Stimulated activated CD8-positive, alpha-beta memory T cell treated with anti-CD3 and anti-CD28 coated beads, Interleukin-4, amount 100 ng/mL, for 1 hour (primary cell): ENCODE results near the gene JAG2.

Experiments used
- DNase-seq, 2 donors: peaks; one replicate each; pipeline ENCODE4 v3.0.0-alpha.2; 2020; ENCODE audit warnings: low read depth in 2 of 2, low spot score in 1 of 2

The JAG2 gene

DNA sequence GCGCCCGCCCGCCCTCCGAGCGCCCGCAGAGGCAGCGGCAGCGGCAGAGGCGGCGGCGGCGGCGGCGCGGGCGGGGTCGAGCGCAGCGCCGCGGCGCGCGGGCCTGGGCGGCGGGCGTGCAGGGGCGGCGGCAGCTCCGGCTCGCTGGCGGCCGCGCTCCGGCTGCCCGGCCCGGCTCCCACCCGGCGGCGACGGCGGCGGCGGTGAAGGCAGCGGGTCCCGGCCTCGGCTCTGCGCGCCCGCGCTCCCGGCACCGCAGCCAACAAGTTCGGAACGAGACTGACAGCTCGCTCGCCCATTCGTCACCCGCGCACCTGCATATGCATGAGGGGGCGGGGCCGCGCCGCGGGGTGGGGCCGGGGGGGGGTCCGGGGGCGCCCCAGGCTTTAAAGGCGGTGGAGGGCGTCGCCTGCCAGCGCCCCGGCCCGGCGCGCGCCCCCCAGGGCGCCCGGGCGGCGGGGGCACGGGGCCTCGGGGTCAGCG, at the start of gene JAG2:
TSS of gene JAG2 (minus strand) at position 281 of the 483 bp plus-strand sequence. CDS start 356 bp downstream, outside the sequence.
- DNase-seq = no peak

DNA sequence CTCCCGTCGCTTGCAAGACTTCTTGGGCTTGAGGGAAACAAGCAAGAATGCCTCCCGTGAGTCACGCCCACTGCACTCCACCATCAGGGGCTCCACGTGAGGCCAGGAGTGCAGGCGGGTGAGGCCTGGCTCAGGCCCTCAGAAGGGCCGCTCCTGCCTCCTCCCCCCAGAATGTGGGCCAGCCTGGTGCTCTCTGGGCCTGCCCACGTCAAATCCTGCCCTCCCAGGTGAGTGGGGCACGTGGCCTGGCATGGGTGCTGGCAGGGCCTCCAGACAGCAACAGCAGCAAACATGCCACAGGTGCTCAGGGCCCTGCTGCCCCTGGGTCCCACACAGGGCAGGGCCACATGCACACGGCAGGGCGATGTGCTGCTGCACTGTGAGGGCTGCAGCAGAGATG, 49.2 kb upstream of the JAG2 start:
- no peak for DNase-seq

DNA sequence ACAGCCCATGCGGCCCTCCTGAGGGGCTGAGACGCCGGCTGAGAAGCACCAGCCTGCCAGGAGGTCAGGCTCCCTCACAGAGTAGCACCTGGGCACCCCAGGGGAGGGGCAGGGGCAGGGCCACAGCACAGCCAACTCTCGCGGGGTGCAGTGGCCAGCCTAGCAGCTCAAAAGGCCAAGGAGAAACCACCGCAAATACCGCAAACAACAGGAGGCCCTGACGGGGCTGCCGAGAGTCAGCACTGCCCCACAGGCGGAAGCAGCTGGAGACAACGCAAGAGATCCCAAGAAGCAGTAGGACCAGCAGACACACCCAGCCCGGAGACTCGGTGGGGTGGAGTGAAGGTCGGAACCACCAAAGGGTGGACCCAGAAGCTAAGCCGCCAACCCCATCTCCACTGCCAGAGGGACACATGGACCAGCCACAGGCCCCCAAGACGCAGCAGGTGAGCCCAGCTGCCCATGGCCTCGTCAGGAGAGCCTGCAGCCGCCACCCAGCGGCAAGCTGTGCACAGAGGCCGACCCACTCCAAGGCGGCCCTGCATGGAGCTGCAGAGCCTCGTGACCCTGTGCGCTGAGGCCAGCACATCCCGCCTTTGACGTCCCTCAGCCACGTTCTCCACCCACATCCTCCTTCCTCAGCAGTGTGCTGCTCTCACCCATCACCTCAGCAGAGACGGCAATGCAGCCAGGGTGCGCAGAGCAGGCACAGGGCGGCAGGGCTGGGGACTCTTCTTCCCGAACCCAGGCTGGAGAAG, 48.1 kb upstream of the JAG2 start:
- DNase-seq = no peak

DNA sequence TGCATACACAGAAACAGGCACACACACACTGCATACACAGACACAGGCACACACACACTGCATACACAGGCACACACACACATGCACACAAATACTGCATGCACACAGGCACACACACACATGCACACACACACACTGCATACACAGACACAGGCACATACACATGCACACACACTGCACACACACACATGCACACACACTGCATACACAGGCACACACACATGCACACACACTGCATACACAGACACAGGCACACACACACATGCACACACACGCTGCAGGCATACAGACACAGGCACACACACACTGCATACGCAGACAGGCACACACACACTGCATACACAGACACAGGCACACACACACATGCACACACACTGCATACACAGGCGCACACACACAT, 47.0 kb upstream of the JAG2 start:
- DNase-seq = no peak

DNA sequence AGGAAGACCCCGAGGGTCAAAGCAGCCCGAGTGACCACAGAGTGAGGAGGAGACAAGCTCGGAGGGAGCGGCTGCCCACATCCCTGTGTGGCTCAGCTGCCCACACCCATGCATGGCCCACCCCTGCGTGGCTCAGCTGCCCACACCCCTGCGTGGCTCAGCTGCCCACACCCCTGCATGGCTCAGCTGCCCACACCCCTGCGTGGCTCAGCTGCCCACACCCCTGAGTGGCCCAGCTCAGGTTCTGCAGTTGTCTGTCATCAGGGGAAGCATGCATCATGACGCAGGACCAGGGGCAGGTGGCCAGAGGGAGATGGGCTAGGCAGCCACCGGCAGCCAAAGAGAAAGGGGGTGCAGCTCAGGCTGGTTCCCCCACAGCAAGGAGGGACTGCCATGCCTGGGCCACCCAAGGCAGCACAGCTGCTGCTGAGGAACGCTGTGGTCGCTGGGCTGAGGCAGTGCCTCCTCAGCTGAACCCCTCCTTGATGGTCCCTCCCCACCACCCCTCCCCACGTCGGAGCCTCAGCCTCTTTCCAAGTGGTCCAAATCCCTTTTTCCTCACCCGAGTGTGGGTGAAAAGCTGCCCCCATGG, 45.8 kb upstream of the JAG2 start:
- no peak for DNase-seq

DNA sequence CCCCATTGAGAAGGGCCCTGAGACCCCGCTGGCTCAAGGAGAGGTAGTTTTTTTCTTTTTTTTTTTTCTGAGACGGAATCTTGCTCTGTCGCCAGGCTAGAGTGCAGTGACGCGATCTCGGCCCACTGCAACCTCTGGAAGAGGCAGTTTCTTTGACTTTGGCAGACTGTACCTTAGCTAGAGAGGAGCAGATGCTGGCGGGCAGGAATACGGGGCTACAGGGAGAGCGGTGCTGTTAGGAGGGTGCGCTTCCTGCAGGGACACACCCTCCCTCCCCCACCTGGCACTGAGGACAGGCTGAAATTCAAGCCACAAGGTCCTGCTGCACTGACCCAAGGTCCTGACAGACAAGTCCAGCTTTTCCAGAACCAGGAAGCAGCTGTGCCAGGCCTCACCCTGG, 44.8 kb upstream of the JAG2 start:
- no peak for DNase-seq

DNA sequence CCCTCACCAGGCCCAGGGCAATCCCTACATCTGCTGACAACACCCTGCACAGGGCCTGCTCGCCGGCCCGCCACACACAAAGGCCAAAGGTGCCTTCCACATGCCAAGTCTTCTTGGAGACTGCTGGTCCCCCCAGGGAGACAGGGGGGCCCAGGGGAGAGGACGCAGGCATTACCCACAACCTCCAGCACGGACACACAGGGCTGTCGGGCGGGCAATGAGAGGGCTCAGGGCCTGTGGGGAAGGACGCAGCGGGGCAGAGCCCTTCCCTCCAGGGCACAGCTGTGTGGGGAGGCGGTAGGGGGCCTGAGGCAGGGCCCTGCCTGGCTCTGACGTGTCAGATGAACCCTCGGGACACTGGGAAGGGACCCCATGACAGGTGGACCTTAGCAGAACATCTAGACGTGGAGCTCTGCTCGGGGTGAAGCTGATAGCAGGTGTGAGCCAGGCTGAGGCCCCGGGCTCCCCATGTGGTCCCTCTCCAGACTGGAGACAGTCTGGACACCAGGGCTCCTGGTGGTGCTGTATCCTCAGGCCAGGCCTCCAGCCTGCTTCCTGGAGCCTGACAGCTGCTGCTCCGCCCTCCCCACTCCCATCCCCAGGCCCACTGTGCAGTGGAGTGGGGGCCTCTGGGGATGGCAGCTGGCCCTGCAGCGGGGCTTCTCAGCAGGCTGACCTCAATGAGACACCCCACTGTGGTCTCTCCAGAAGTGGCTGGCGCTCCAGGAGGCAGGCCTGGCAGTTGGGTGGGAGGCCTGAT, 44.1 kb upstream of the JAG2 start:
- DNase-seq = no peak

DNA sequence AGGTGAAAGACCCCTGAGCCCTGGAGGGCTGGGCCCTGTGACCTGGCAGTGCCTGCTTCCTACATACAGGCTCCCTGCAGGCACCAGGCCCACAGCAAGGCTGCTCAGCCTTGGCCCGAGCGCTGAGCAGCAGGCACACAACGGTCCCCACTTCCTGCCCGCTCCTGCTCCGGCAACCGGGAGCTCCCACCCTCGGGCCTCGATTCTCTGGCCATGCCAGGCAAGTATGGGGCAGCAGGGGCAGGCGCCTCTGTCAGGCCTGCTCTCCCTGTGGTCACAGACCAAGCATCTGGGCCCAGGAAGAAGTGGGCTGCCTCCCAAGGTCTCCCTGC, 43.1 kb upstream of the JAG2 start:
- DNase-seq = no peak

DNA sequence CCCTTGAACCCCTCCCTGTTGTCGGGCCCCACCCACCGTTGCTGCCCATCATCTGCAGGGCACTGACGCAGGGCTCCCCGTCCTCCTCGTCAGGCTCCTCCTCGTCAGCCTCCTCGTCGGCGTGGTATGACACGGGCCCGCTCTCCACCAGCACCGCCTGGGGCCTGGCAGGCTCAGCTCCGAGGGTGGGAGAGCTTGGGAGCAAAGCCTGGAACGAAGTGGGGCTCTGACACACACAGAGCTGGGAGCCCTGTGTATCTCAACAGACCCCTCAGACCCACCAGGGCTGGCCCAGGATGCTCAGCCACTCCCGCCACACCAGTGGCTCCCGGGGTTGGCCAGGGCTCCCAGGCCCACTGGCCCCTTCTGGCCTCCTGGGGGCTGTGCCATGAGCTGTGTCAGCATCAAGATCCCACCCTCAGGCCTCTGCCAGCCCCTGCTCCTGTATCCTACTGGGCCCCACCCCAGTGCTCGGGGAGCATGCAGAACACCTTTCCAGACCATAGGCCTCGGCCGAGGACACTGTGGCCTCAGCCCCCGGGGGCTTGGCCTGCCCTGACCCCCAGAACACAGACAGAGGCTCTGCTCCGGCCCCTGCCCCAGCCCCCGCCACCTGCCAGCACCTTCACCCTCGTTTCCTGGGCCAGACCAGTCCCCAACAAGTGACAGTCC, 42.6 kb upstream of the JAG2 start:
- DNase-seq = no peak

DNA sequence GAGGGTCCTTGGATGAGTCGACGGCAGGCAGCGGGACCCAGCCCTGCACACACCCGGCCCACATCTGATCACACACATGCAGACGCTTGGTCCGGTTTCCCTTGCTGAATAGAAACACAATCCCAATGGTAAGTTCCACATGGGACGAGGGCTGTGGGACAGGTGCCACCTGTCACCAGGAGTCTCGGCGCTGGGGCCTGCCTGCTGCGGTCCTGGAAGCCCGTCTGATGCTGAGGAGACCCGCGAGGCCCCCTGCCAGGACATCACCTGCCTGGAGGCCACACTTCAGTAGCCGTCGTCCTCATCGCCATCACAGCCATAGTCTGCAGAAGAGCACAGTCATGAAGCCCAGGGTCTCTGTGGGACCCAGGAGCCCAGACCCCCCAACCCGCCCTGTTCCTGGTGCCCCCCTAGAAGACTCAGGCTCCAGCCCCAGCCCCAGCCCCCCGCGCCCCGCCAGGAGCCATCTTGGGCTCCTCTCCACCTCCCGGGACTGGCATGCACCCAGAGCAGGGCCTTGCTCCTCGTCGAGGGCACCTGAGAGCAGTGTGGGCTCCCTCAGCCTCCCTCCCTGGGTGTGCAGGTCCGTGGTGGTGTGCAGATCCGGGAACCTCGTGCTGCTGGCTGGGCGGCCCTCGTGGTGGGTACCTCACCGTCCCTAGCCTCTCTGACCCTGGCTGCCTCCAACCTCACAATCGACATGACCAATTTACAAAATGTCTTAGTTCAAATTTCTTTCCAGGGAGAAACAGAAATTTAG, 41.9 kb upstream of the JAG2 start:
- no peak for DNase-seq

DNA sequence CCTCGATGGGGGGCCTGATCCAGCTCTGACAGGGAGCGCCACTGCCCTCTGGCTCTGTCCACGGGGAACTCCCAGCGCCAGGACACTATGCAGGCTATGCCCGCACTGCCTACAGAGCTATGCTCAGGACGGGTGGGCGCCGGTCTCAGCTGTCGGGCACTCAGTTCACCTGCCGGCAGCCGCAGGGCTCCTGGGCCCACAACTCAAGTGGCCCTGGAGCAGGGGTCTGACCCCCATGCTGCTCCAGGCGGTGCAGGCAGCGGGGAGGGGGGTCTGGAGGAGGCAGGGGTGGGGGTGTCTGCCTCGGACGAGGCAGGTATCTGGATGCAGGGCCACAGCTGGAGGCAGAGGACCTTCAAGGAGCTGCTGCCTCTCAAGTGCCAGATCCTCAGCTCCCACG, 41.1 kb upstream of the JAG2 start:
- no peak for DNase-seq

DNA sequence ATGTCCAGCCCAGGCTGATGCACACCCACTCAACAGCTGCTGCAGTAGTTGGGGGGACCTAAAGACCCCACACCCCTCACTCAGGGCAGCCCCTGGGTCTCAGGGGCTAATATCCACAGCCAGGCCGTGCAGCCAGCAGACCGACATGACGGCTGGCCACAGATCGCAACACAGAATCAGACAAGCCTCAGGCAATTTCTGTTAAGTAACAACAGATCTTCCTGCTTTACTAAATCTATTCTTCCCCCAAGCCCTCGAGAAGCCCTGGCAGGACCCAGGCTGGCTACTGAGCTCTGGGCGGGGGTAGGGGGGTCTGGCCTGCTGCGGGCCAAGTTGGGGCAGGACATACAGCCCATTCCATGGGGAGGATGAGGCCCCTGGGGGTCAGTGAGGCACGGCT, 40.5 kb upstream of the JAG2 start:
- no peak for DNase-seq

DNA sequence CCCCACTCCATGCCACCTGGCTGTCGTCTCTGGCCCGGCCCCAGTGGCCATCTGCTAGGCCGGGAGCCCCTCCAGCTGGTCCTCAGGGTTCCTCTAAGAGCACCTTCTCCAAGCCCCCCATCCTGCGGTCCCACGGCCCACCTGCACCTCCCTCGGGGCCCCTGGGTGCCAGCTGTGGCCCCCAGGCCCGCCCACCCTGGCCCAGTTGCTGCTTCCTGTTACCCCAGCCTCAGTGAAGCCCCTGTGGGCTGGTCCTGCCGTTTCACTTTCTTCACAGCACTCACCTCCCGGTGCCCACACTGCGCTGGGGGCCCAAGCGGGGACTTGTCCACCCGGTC, 40.1 kb upstream of the JAG2 start:
- no peak for DNase-seq

DNA sequence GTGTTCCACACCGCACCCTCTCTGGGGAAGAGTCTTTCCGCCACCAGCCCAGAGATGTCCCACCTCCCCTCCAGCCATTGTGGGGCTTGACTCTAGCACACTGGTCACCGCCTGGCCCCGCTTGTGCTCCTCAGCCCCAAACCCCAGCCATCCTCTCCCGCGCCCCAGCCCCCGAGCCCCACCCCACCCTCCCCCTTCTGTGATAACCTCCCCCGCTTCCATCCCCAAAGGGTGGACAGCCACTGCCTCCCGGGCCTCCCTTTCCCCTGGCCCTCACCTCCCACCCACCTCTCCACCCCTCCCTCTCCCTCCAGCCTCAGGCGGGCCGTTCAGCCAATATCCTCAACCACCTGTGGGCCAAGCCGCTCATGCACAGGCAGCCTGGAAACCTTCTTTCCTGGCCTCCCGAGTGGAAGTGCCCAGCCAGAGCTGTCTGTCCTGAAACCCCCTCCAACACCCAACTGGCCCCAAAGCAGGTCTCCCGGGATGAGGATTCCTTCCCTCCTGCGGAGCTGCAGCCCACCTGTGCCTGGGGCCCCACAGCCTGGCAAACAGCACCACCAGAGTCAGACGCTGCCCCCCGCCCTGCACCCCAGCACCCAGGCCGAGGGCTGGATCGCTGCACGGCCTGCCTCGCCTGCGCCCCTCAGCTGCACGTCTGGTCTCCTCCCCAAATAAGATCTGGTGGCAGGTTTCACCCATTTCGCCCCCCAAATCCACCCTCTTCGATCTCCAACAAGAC, 39.6 kb upstream of the JAG2 start:
- no peak for DNase-seq

DNA sequence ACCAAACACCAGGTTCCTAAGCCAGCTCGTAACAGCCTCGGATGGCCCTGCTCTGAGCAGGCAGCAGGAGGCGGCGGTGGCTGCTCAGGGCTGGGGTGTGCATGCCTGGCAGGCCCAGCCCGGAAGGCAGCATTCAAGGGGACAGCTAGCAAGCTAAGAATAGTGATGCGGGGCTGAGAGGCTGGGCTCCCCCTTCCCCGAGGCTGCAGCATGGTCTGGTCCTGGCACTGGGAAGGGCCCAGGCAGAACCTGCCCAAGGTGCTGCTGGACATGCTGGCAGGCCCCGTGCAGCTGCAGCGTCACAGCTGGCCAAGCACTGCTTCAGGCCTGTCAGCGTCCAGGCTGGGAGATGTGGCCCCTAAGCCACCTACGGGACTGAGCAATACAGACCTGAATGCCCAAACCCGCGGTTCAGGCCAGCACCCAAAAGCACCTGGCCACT, 38.9 kb upstream of the JAG2 start:
- DNase-seq = no peak

DNA sequence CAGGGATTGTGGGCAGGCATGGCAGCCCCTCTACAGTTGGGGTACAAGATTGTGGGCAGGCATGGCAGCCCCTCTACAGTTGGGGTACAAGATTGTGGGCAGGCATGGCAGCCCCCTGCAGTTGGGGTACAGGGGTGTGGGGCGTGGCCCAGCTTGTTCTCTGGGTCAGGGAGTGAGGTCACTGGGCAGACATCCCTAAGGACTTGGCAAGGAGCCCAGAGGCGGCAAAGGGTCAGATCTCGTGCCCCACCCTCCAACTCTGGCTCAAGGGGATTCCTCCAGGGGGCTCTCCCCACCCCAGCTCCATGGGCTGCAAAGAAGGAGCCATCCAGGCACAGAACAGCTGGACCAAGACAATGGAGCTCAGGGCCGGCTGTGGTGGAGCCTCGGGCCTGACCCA, 38.3 kb upstream of the JAG2 start:
- DNase-seq = no peak

DNA sequence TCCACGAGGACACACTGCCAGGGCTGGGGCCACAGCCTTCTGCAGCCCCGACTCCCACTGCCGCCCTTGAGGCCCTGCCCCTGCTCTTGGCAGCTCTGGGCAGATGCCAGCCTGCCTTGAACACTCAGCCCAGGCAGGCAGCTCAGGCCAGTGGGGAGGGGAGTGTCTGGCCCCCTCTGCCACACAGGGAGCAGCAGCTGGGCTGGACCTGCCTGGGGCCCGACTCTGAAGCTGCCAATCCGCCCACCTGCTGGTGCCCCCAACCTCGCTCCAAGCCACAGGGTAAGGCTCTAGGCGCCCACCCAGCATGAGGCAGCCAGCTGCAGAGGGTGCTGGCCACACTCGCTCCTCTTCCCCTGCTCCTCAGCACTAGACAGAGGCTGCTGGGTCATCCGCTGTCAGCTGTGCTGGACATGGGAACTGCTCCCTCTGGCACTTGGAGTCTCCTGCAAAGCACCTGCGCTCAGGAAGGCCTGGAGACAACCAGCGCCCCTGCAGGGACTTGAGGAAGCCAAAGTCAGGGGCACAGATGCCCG, 37.2 kb upstream of the JAG2 start:
- no peak for DNase-seq

DNA sequence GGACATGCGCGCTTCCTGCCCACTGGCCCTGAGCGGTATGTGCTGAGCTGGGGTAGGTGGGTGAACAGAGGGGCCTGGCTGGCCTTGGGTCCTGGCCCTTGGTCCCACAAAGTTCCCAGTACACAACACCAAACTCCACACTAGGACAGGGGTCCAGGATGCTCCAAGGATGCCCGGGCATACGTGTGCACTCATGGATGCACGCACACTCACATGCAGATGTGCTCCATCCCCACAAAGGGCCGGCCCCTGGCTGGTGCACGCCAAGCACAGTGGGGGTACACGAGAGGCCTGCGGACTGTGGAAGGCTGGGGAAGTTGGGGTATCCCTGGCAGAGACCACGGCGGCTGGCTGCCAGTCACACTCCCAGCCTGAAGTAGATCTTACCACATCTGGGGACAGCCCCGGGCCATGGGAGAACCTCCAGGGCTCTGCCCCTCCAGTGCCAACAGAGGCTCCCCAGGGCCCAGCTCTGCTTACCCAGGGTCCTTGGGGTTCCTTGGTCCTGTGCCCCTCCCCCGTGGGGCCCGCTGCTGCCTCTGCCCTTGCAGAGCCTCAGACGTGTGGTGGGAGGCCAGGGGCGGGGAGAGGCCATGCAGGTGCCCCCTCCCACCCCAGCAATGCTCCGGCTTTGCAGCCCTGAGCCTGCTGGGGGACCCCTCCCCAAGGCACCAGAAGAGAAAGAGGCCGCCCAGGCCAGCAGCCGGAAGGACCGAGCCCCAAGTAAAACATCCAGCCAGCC, 36.5 kb upstream of the JAG2 start:
- no peak for DNase-seq

DNA sequence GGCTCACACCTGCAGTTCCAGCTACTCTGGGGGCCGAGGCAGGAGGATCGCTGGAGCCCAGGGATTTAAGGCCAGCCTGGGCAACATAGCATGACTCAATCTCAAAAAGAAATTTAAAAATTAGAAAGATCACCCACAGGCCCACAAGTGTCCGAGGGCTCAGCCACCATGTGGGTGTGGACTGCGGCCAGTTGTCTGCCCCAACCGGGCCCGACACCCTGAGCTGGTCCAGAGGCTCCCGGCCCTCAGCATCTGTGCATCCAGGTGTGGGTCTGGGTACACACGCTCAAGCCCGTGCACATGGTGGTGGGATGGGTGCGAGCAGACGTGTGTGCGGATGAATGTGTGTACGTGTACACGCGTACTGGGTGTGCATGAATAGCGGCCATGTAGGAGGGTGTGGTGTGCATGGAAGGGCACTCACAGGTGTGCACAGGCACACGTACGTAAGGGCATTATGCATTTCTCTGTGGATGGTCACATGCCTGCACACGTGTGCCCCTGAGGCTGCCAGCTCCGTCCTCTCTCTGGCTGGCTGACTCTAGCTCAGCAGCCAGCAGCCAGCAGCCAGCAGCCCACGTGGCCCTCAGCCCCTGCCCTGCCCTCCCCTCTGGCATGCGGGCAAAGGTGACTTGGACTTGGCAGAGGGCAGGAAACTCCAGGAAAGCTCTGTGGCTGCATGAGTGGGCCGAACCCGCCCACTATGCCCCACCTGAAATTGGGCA, 35.8 kb upstream of the JAG2 start:
- no peak for DNase-seq
